GM21576 (cell line): ENCODE measurements around the gene CDH4.

Experiments used
- ATAC-seq: cut with Tn5 transposase; IDR thresholded peaks from one replicate; pipeline ENCODE4 v1.9.1; 2021; ENCODE audit warnings: mild to moderate bottlenecking, moderate library complexity; ENCODE audit not compliant: unreplicated experiment

The CDH4 gene

GRCh38 chr20:61590236-61590635 lies 338.2 kb downstream of the CDH4 start:
- no peak for ATAC-seq

DNA sequence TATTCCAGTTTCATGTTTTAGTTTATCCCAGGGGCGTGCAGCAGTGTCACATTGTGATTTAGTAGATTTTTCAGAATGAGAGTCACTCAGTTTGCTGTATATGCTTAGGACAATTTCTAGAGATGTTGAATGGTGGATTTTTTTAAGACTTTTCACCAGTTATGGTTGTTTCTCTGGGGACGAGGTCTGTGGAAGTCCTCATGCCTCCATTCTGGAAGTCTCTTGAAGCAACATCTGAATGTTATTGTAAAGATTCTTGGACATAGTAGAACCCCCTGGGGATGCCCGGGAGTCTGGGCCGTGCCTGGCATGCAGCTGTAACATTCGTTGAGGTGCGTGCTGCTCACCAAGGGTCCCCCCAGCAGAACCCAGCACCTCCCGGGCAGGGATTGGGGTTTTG lies 341.5 kb downstream of the CDH4 start:
- ATAC-seq, result no peak

GRCh38 chr20:61594198-61594597 lies 342.1 kb downstream of the CDH4 start:
- no peak for ATAC-seq

GRCh38 chr20:61595216-61595615 lies 343.2 kb downstream of the CDH4 start:
- ATAC-seq, result no peak

DNA sequence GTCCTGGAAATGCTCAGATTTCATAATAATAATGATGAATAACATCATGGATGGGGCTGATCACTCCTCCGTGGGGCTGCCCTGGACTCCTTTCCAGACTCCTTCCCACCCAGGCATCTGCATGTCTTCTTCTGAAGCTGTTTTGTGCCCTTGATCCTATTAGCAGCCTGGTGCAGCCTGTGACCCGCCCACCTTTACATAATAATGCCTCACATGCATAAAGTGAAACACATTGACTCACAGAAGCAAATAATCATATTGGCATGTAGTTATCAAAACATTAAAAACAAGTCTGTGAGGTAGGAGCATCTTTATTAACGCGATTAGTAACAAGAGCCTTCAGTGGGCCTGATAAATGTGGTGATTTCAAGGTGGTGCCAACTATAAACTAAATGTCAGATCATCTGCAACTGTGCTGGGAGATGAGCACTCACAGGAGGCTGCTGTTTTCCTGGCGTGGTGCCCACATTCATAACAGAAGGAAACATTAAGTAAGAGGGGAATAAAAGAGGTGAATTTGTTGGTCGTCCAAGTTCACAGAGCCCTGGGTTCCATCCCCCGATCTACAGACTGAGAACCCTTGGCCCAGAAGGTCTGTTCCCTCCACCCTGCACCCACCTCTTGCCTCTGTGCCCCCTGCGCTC lies 344.7 kb downstream of the CDH4 start:
- no peak for ATAC-seq

- no peak for ATAC-seq
These were observed 345.9 kb downstream of the CDH4 start for GRCh38 chr20:61597996-61598395.

DNA sequence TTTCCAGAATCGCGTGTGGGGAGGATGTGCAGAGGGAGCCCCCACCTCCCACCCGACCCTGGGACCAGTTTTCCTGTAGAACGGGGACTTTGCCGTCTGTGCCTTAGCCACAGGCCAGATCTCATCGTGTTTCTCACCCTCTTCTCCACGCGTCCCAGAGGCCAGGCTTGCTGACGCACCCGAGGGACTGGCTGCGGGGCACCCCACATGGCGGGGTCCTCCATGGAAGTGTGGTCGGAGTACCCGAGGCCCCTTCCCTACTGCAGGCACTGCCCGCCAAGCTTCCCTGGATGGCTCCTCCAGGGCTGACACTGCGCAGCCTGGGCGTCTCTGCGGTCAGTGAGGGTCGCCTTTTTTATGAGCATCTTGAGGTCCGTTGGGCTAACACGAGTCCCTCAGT lies 346.5 kb downstream of the CDH4 start:
- ATAC-seq, result no peak

- no peak for ATAC-seq
These were observed 347.0 kb downstream of the CDH4 start for GRCh38 chr20:61599061-61599531.

GRCh38 chr20:61599541-61599992 lies 347.5 kb downstream of the CDH4 start:
- no peak for ATAC-seq

GRCh38 chr20:61600016-61600415 lies 348.0 kb downstream of the CDH4 start:
- ATAC-seq, result no peak

- no peak for ATAC-seq
These were observed 349.3 kb downstream of the CDH4 start for GRCh38 chr20:61601361-61601760.

GRCh38 chr20:61601853-61602252 lies 349.8 kb downstream of the CDH4 start:
- ATAC-seq, result no peak

GRCh38 chr20:61603715-61604114 lies 351.7 kb downstream of the CDH4 start:
- ATAC-seq, result no peak

GRCh38 chr20:61604549-61604948 lies 352.5 kb downstream of the CDH4 start:
- no peak for ATAC-seq

- no peak for ATAC-seq
These were observed 353.2 kb downstream of the CDH4 start for GRCh38 chr20:61605283-61605682.

DNA sequence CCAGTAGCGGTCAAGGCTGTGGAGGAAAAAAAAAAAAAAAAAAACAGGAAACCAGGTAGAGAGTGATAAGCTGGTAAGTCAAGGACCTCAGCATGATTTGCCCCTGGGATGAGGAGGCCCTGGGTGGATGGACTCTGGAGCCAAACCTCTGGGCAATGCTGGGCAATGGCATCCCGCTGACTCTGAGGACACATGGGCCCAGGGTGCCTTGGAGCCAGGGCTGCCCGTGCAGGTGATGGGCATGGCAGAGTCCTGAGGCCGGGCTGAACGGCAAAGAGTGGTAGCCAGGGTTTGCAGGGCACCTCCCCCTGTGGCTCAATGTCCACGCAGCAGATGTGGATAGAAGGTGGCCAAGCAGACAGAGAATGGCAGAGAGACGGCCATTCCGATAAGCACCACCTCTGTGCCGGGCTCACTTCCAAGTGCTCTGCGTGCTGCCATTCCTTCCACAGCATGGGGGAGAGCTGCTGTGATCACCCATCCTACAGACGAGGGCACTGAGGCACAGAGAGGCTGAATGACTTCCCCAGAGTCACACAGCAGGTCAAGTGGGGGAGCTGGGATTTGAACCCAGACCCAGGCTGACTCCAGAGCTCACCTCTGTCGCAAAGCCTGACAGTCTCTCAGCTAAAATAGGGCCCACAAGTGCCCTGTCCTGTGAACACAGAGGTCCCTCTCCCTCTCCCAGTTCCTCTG lies 353.9 kb downstream of the CDH4 start:
- ATAC-seq, result no peak

DNA sequence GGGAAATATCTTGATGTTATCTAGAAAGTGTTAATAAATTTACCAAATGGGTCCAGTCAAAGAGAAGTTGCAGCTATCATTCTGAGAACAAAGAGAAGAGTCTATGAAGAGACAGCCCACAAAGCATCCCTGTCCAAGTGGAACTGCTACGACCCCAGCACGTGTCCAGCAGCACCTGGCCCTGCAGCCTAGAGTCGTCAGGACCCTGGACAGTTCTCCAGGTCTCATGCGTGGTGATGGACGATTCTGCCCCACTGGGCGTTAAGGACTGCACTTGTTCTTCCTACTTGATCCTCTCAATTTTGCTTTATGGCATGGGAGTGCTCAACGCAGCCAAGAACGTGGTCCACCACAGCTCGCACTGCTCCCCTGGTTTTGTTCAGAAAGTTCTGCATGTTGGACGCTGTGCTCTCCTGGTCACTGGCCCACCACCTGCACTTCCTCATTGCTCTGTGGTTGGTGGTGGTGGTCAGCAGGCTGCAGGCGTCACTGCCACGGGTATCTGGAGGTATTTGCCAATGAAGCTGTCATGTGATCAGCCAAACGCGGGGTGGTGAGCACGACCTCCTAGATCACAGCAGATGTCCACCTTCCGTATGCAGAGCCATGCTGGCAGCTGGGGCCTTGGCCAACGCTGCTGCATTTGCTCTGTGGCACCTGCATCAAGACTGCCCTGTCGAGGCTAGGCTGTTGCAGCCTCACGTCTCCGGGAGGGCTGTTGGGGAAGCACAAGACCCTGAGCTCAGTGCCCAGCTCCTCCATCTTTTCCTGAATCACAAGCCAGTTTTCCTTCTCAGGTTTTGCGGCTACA lies 356.4 kb downstream of the CDH4 start:
- ATAC-seq, result no peak

DNA sequence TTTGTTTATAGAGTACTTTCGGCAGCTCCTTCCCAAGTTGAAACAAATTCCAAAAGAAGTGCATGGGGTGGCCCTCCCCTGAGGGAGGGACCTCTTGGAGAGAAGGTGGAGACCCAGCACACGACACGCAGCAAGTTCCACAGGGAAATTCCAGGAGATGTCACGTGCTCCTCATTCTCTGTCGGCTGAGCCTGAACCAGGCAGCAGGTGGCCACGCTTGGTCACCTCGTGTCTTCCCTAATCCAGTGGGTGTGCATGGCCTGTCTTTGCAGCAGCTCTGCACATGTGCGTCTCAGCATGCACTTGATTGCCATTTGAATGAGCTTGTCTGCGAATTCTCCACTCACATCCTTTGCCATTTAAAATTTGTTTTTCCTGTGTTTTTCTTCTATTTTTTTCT lies 357.4 kb downstream of the CDH4 start:
- ATAC-seq, result no peak

DNA sequence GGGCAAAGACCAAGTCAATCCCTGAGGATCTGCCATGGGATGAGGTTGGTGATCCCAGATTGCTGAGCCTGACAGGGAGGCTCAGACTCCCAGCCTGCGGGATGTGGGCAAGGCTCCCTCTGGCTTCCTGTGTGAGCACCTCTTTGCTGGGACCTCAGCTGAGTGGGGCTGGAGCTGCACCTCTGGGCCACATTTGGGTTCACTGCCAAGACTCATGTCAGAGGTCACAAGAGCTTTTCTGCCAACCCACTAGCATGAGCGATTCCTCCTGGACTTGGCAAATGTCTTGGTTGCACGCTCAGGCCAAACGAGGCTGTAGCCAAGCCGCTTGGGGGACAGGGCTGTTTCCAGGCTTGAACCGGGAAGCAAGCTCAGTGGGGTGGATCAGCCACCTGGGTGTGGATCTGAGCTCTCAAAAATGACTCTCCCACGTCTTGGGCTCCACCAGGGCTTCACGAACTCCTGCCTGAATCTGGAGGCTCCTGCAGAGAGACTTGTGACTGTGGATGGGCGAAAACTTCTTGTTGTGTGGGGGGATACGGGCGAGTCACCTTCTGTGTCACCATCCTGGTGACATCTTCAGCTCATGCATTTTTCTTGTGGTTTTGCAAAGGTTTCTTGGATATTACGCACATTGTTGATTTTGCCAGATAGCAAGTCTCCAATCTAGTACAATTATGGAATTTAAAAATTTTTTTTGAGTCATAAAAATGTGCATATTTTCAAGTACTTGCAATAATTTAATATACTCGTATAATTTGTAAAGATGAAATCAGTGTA lies 359.5 kb downstream of the CDH4 start:
- ATAC-seq, result no peak

- no peak for ATAC-seq
These were observed 362.1 kb downstream of the CDH4 start for GRCh38 chr20:61613917-61614705.
